Muscle layer of duodenum (tissue), 2 donors: ENCODE results near the gene RAD51B.

Experiments used
- H3K27ac ChIP-seq: one replicate; pipeline ENCODE4 v1.7.0; 2013; ENCODE audit warnings: mild to moderate bottlenecking, low read length
- H3K27me3 ChIP-seq: one replicate; pipeline ENCODE4 v1.7.0; 2013; ENCODE audit warnings: low read depth, mild to moderate bottlenecking, control low read depth, low read length
- H3K36me3 ChIP-seq, 2 donors: one replicate each; pipeline ENCODE4 v1.7.0; 2013; ENCODE audit warnings: low read length in 2 of 2, control low read depth in 1 of 2, mild to moderate bottlenecking in 1 of 2; ENCODE audit not compliant: insufficient read depth in 2 of 2, control insufficient read depth in 1 of 2
- H3K4me1 ChIP-seq, 2 donors: one replicate each; pipeline ENCODE4 v1.7.0; 2013; ENCODE audit warnings: low read length in 2 of 2, mild to moderate bottlenecking in 2 of 2, control low read depth in 1 of 2, moderate library complexity in 1 of 2; ENCODE audit not compliant: insufficient read depth in 2 of 2, control insufficient read depth in 1 of 2
- H3K4me3 ChIP-seq, 2 donors: one replicate each; pipeline ENCODE4 v1.7.0; 2013; ENCODE audit warnings: low read length in 2 of 2, low read depth in 1 of 2, mild to moderate bottlenecking in 1 of 2
- H3K9me3 ChIP-seq, 2 donors: one replicate each; pipeline ENCODE4 v1.7.0; 2013; ENCODE audit warnings: low read length in 2 of 2, control low read depth in 1 of 2, mild to moderate bottlenecking in 1 of 2; ENCODE audit not compliant: control insufficient read depth in 1 of 2
- donor health status: healthy.

The RAD51B gene

GRCh38 chr14:68538639-68539038 is 719.1 kb downstream of the RAD51B start:
- peaks cover 9 to 11% of the 10 kb centered on the region in 2 donors for H3K4me1 ChIP-seq

GRCh38 chr14:68539241-68539737 is 719.7 kb downstream of the RAD51B start:
- Histone ChIP-seq H3K27ac (no peak overlapping the region), H3K4me3 (no peak overlapping the region), H3K27me3 (no peaks in the 10 kb centered on the region), H3K36me3 (no peaks in the 10 kb centered on the region), H3K4me1 (peaks cover 11 to 13% of the 10 kb centered on the region in 2 donors), H3K9me3 (no peaks in the 10 kb centered on the region)

More at GRCh38 chr14:68538639-68539038, 719.1 kb downstream of the RAD51B start:
- H3K4me3 ChIP-seq: no peak overlapping the region
- no peaks in the 10 kb centered on the region for H3K9me3 ChIP-seq
- no peaks in the 10 kb centered on the region for H3K27me3 ChIP-seq
- no peaks in the 10 kb centered on the region for H3K36me3 ChIP-seq
- no peak overlapping the region for H3K27ac ChIP-seq

GRCh38 chr14:68539789-68540188 is 720.2 kb downstream of the RAD51B start:
- H3K4me1 ChIP-seq: peaks cover 11 to 18% of the 10 kb centered on the region in 2 donors

GRCh38 chr14:68541178-68541896 is 721.8 kb downstream of the RAD51B start:
- H3K4me1 ChIP-seq: peaks cover 11 to 20% of the 10 kb centered on the region in 2 donors
- H3K27ac ChIP-seq: peak overlapping the region; percentile 1

More at GRCh38 chr14:68539789-68540188, 720.2 kb downstream of the RAD51B start:
- Histone ChIP-seq H3K4me3 (no peak overlapping the region), H3K9me3 (no peaks in the 10 kb centered on the region), H3K27ac (no peak overlapping the region), H3K36me3 (no peaks in the 10 kb centered on the region), H3K27me3 (no peaks in the 10 kb centered on the region)

GRCh38 chr14:68542346-68542745 is 722.8 kb downstream of the RAD51B start:
- peaks cover 11 to 25% of the 10 kb centered on the region in 2 donors for H3K4me1 ChIP-seq
- H3K27me3 ChIP-seq: no peaks in the 10 kb centered on the region
- H3K27ac ChIP-seq: no peak overlapping the region
- no peak overlapping the region for H3K4me3 ChIP-seq
- no peaks in the 10 kb centered on the region for H3K36me3 ChIP-seq
- H3K9me3 ChIP-seq: no peaks in the 10 kb centered on the region

More at GRCh38 chr14:68541178-68541896, 721.8 kb downstream of the RAD51B start:
- H3K9me3 ChIP-seq: no peaks in the 10 kb centered on the region
- H3K36me3 ChIP-seq: no peaks in the 10 kb centered on the region
- no peaks in the 10 kb centered on the region for H3K27me3 ChIP-seq
- no peak overlapping the region for H3K4me3 ChIP-seq

- peaks cover 11 to 32% of the 10 kb centered on the region in 2 donors for H3K4me1 ChIP-seq
- H3K27me3 ChIP-seq: no peaks in the 10 kb centered on the region
- peak overlapping the region; percentile 79 for H3K27ac ChIP-seq
- H3K9me3 ChIP-seq: no peaks in the 10 kb centered on the region
- no peaks in the 10 kb centered on the region for H3K36me3 ChIP-seq
- H3K4me3 ChIP-seq: no peak overlapping the region
Measured at GRCh38 chr14:68543516-68543915, 723.9 kb downstream of the RAD51B start.

GRCh38 chr14:68544081-68544892 is 724.7 kb downstream of the RAD51B start:
- no peaks in the 10 kb centered on the region for H3K27me3 ChIP-seq
- peaks cover 11 to 37% of the 10 kb centered on the region in 2 donors for H3K4me1 ChIP-seq
- no peaks in the 10 kb centered on the region for H3K36me3 ChIP-seq
- no peaks in the 10 kb centered on the region for H3K9me3 ChIP-seq
- peak overlapping the region; percentile 98 for H3K27ac ChIP-seq
- no peak overlapping the region for H3K4me3 ChIP-seq

GRCh38 chr14:68546839-68547238 is 727.3 kb downstream of the RAD51B start:
- Histone ChIP-seq H3K9me3 (no peaks in the 10 kb centered on the region), H3K4me1 (peaks cover 11 to 37% of the 10 kb centered on the region in 2 donors), H3K36me3 (no peaks in the 10 kb centered on the region), H3K4me3 (peak overlapping the region in 1 of 2 donors; percentile 29), H3K27ac (peak overlapping the region; percentile 98), H3K27me3 (no peaks in the 10 kb centered on the region)

GRCh38 chr14:68547305-68548193 is 728.0 kb downstream of the RAD51B start:
- Histone ChIP-seq H3K27ac (peak overlapping the region; percentile 98), H3K4me1 (peaks cover 8 to 37% of the 10 kb centered on the region in 2 donors), H3K27me3 (no peaks in the 10 kb centered on the region), H3K9me3 (no peaks in the 10 kb centered on the region), H3K36me3 (no peaks in the 10 kb centered on the region), H3K4me3 (peak overlapping the region; percentile 17 to 29)

- Histone ChIP-seq H3K27ac (peak overlapping the region; percentile 98), H3K36me3 (no peaks in the 10 kb centered on the region), H3K27me3 (no peaks in the 10 kb centered on the region), H3K4me1 (peaks cover 15 to 37% of the 10 kb centered on the region in 2 donors), H3K9me3 (no peaks in the 10 kb centered on the region), H3K4me3 (peak overlapping the region in 1 of 2 donors; percentile 43)
Measured at GRCh38 chr14:68548194-68549076, 728.9 kb downstream of the RAD51B start.
